H1 (cell line): ENCODE measurements around the gene PDE4B. TPM values are rescaled to one million over a fixed set of nuclear protein-coding genes. Genes with fewer than 3 reads are reported as not detected.

Source experiments
- HDAC2 ChIP-seq, 2 experiments: fragments of 300-600 bp in 1 of 2; sonication (generic) in 1 of 2; IDR thresholded peaks; 2 replicates each; pipeline ENCODE4 v1.6.1; 2011 to 2012; ENCODE audit warnings: low read depth in 2 of 2, low read length in 2 of 2, mild to moderate bottlenecking in 2 of 2, moderate library complexity in 2 of 2, borderline replicate concordance in 1 of 2, inconsistent platforms in 1 of 2
- SUZ12 ChIP-seq: fragments of 200-600 bp; sonication (generic); IDR thresholded peaks from 2 replicates; pipeline ENCODE4 v1.6.1; 2012; ENCODE audit warnings: mild to moderate bottlenecking, inconsistent platforms, low read length, moderate library complexity, mixed read lengths
- polyA plus RNA-seq, 7 experiments: library from polyadenylated mRNA; depleted of rRNA in 3 of 7; stranded (reverse) in 5 of 7; unstranded in 2 of 7; fragments of >200 nt in 5 of 7; fragments of 200-250 nt in 2 of 7; gene quantifications; 1 replicate in 5 of 7; 2 replicates in 1 of 7; 4 replicates in 1 of 7; pipeline versions ENCODE4 v1.2.1 to v1.2.3, GENCODE V29; 2011 to 2013; ENCODE audit warnings: missing spikeins in 2 of 7, mixed read lengths in 2 of 7
- total RNA-seq: library from RNA; stranded (reverse); fragmentation: NEBNext Ultra II Directional; extraction: Animal tissue kit (Norgen Biotek cat#: 25700); gene quantifications from 2 replicates; pipeline ENCODE4 v1.2.1, GENCODE V29; 2021

The PDE4B gene
- total and polyA plus RNA-seq, 2 of the 8 experiments (the other 6 are each of a cell fraction or from before 2014, with no cell fraction given): 5.0 to 15.1 TPM

- no peak for TF ChIP-seq HDAC2 (IDR thresholded peaks at IDR 0.05; ENCODE audit: borderline replicate concordance in 1 of 2, low read depth in 2 of 2, low read length in 2 of 2)
- no peak for TF ChIP-seq SUZ12
Observed at GRCh38 chr1:66341446-66342089, 548.9 kb downstream of the PDE4B start (continued).
